ENCODE results near the gene LIPI. TPM values are rescaled to one million over a fixed set of nuclear protein-coding genes. Genes with fewer than 3 reads are reported as not detected.
"Not testable (repeated sequence)": the region's sequence is repeated elsewhere in the genome, so short reads cannot be mapped to it uniquely, and the experiment has no call there.

Gene LIPI
- total RNA-seq, 2 experiments from 2014 or later = not detected

- no peak overlapping the region for H3K27ac Mint-ChIP-seq
- H3K27me3 Mint-ChIP-seq (ENCODE audit: low read depth) = no peaks in the 10 kb centered on the region
- H3K9me3 Mint-ChIP-seq (ENCODE audit: insufficient read depth) = peaks cover 2% of the 10 kb centered on the region
- no peak for ATAC-seq
- peak; percentile 15 for DNase-seq
- ChIA-PET POLR2A (no interaction called here), CTCF (no interaction called here)
- H3K4me1 Mint-ChIP-seq (ENCODE audit: low read depth) = no peaks in the 10 kb centered on the region
- H3K36me3 Mint-ChIP-seq (ENCODE audit: low read depth) = no peaks in the 10 kb centered on the region
- no peak overlapping the region for H3K4me3 Mint-ChIP-seq
Measured at GRCh38 chr21:14070049-14070893, 140.5 kb downstream of the LIPI start.

- ChIA-PET CTCF (no interaction called here), POLR2A (no interaction called here)
- ATAC-seq = no peak
- Mint-ChIP-seq H3K27me3 (ENCODE audit: low read depth) (no peaks in the 10 kb centered on the region), H3K36me3 (ENCODE audit: low read depth) (peaks cover 7% of the 10 kb centered on the region), H3K4me1 (ENCODE audit: low read depth) (no peaks in the 10 kb centered on the region), H3K27ac (no peak overlapping the region), H3K4me3 (no peak overlapping the region), H3K9me3 (ENCODE audit: insufficient read depth) (no peaks in the 10 kb centered on the region)
- no peak for DNase-seq
Measured at GRCh38 chr21:14064296-14064645, 146.5 kb downstream of the LIPI start.

GRCh38 chr21:14063620-14064295, 147.0 kb downstream of the LIPI start:
- DNase-seq; ATAC-seq; H3K9me3 Mint-ChIP-seq (ENCODE audit: insufficient read depth); H3K4me1 Mint-ChIP-seq (ENCODE audit: low read depth); H3K4me3 Mint-ChIP-seq; H3K27ac Mint-ChIP-seq; POLR2A ChIA-PET; CTCF ChIA-PET; H3K36me3 Mint-ChIP-seq (ENCODE audit: low read depth); H3K27me3 Mint-ChIP-seq (ENCODE audit: low read depth): not testable (repeated sequence)

- H3K36me3 Mint-ChIP-seq (ENCODE audit: low read depth); H3K4me3 Mint-ChIP-seq; H3K27me3 Mint-ChIP-seq (ENCODE audit: low read depth); ATAC-seq; H3K9me3 Mint-ChIP-seq (ENCODE audit: insufficient read depth); CTCF ChIA-PET; H3K4me1 Mint-ChIP-seq (ENCODE audit: low read depth); H3K27ac Mint-ChIP-seq; POLR2A ChIA-PET; DNase-seq: not testable (repeated sequence)
Measured at GRCh38 chr21:14062684-14063083, 148.1 kb downstream of the LIPI start.

GRCh38 chr21:14061820-14062219, 148.9 kb downstream of the LIPI start:
- not testable (repeated sequence) for H3K4me1 Mint-ChIP-seq (ENCODE audit: low read depth)

GRCh38 chr21:14058995-14059627, 151.6 kb downstream of the LIPI start:
- H3K9me3 Mint-ChIP-seq (ENCODE audit: insufficient read depth); H3K4me1 Mint-ChIP-seq (ENCODE audit: low read depth); H3K27me3 Mint-ChIP-seq (ENCODE audit: low read depth); POLR2A ChIA-PET; DNase-seq; H3K4me3 Mint-ChIP-seq; H3K36me3 Mint-ChIP-seq (ENCODE audit: low read depth); H3K27ac Mint-ChIP-seq; CTCF ChIA-PET: not testable (repeated sequence)
- peak; percentile 42 for ATAC-seq

More at GRCh38 chr21:14061820-14062219, 148.9 kb downstream of the LIPI start:
- CTCF ChIA-PET; H3K27ac Mint-ChIP-seq; H3K9me3 Mint-ChIP-seq (ENCODE audit: insufficient read depth); DNase-seq; H3K27me3 Mint-ChIP-seq (ENCODE audit: low read depth); H3K36me3 Mint-ChIP-seq (ENCODE audit: low read depth); H3K4me3 Mint-ChIP-seq; POLR2A ChIA-PET; ATAC-seq: not testable (repeated sequence)

Other genes starting within 250 kb of the LIPI start
- gene RBM11, start 5.2 kb upstream of the LIPI start, total RNA-seq = under 1 TPM; 0.34 to 0.50 TPM
- 10 to 100 TPM; 26.0 to 30.4 TPM for gene HSPA13, start 172.2 kb upstream of the LIPI start, total RNA-seq